Heart left ventricle (tissue), 16 donors: ENCODE data around the gene PPP1R1B. TPM values are rescaled to one million over a fixed set of nuclear protein-coding genes. Genes with fewer than 3 reads are reported as not detected.

Source experiments
- ATAC-seq, 4 donors: fragments of 200-7000 bp; cut with Tn5 transposase; one replicate each; pipeline ENCODE4 v1.9.1; 2020 to 2022; ENCODE audit warnings: moderate library complexity in 4 of 4, mild to moderate bottlenecking in 3 of 4, moderate number of reproducible peaks in 1 of 4
- DNase-seq, 5 donors: peaks; one replicate each; pipeline ENCODE4 v3.0.0-alpha.2; 2020
- H3K27ac ChIP-seq, 12 donors: fragments of 200-600 bp; sonication (generic) in 4 of 12; one replicate each; pipeline versions ENCODE4 v1.5.0 to v1.8.0; 2016 to 2022; ENCODE audit warnings: mild to moderate bottlenecking in 2 of 12
- H3K27me3 ChIP-seq, 9 donors: fragments of 200-600 bp; sonication (generic) in 2 of 9; one replicate each; pipeline versions ENCODE4 v1.5.1 to v1.8.0; 2016 to 2022; ENCODE audit warnings: mild to moderate bottlenecking in 3 of 9
- H3K36me3 ChIP-seq, 9 donors: fragments of 200-600 bp; sonication (generic) in 2 of 9; one replicate each; pipeline versions ENCODE4 v1.5.0 to v1.8.0; 2018 to 2022; ENCODE audit warnings: mild to moderate bottlenecking in 2 of 9
- H3K4me1 ChIP-seq, 12 donors: fragments of 200-600 bp; sonication (generic) in 4 of 12; one replicate each; pipeline versions ENCODE4 v1.5.0 to v1.8.0; 2016 to 2022; ENCODE audit warnings: mild to moderate bottlenecking in 3 of 12
- H3K4me3 ChIP-seq, 12 donors: fragments of 200-600 bp; sonication (generic) in 4 of 12; one replicate each; pipeline versions ENCODE4 v1.5.0 to v1.8.0; 2017 to 2022; ENCODE audit warnings: mild to moderate bottlenecking in 9 of 12, moderate library complexity in 4 of 12
- H3K9me3 ChIP-seq, 12 donors: fragments of 200-600 bp; sonication (generic) in 4 of 12; one replicate each; pipeline versions ENCODE4 v1.5.0 to v1.8.0; 2016 to 2022; ENCODE audit warnings: mild to moderate bottlenecking in 1 of 12
- CTCF ChIP-seq, 12 donors: fragments of 200-600 bp; sonication (generic) in 4 of 12; IDR thresholded peaks; one replicate each; pipeline versions ENCODE4 v1.5.0 to v1.8.0; 2018 to 2022; ENCODE audit warnings: antibody characterized with exemption in 12 of 12, mild to moderate bottlenecking in 5 of 12
- POLR2A ChIP-seq, 2 donors: fragments of 450-650 bp; IDR thresholded peaks; one replicate each; pipeline ENCODE4 v1.6.1; 2017; ENCODE audit warnings: antibody characterized with exemption in 2 of 2, mild to moderate bottlenecking in 2 of 2, moderate library complexity in 2 of 2
- WGBS, 4 donors: extraction: QIAGEN DNeasy Blood & Tissue Kit in 2 of 4; methylation state at CpG; one replicate each; pipeline versions ENCODE4 v1.1.5 to v1.1.7; 2013 to 2018; 5-methylcytosine and 5-hydroxymethylcytosine counted together
- intact Hi-C, 10 donors: fragments of 100-400 bp; cut with DNase I; formaldehyde crosslinking; loops; one replicate each; pipeline versions ENCODE4 v1.11.1 to v1.14.2; 2022
- polyA plus RNA-seq, 2 donors: library from polyadenylated mRNA; stranded (reverse); fragments of 200-250 nt; gene quantifications; one replicate each; pipeline ENCODE4 v1.2.3, GENCODE V29; 2013
- total RNA-seq, 9 donors: library from RNA; depleted of rRNA in 2 of 9; stranded (reverse); fragments of >200 nt in 2 of 9; fragmentation: NEBNext Ultra II Directional in 3 of 9; extraction: Animal tissue kit (Norgen Biotek cat#: 25700) in 3 of 9; gene quantifications; one replicate each; pipeline versions ENCODE4 v1.1.0 to v1.2.4, GENCODE V29; 2016 to 2023
- donor health status: ischemic (EF 13 %, LVEDD 7.1; RV severe dilation, severe dysfunction).
- donor health status: healthy with polysubstance abuse.
- donor health status: DM: no; HTN: yes; CAD: no.
- donor health status: DM: no; HTN: no; CAD: no.
- donor health status: ischemic (EF 25% LVEDD 6.9; RV normal size, moderate dysfunction).
- donor health status: ischemic (EF 25% LVEDD 5.7; RV mildly dilated, moderate dysfunction).
- donor health status: healthy.
- donor health status: DM: yes; HTN: yes; CAD: no.
- donor health status: ischemic (EF 35%, LVEDD 5.7; RV mildly dilated, moderate dysfunction).
- donor health status: nonischemic (EF 11% LVEDD 7.7; RV severe dilation, severe dysfunction).
- donor health status: DM: yes; HTN: yes; CAD: no.
- donor health status: PGD.
- donor health status: ischemic (EF 29% LVEDD 5.4; RV normal size, mild dysfunction).
- donor health status: nonischemic (EF 23%, LVEDD 6.1; RV moderate dilation, normal function).

Gene PPP1R1B
- total and polyA plus RNA-seq, 11 donors, result 0.54 to 5.8 (median 0.88) TPM; not detected in 1

- ATAC-seq, result peak; percentile 25 to 64 (median 48)
- no peak for TF ChIP-seq POLR2A (IDR thresholded peaks at IDR 0.05)
- peak; percentile 65 to 91 (median 78) for TF ChIP-seq CTCF (IDR thresholded peaks at IDR 0.05)
- H3K36me3 ChIP-seq, result peaks cover 0 to 37% (median 5%) of the 10 kb centered on the region in 9 donors
Measured at GRCh38 chr17:39653662-39654331, 27.0 kb downstream of the PPP1R1B start.

GRCh38 chr17:39655105-39655504 is 28.4 kb downstream of the PPP1R1B start:
- ATAC-seq (no peak), DNase-seq (no peak)
- 89 to 98% (median 93%) methylated on average over 2 of the region's 2 CpGs for WGBS, 4 donors
- H3K36me3 ChIP-seq, result peaks cover 0 to 39% (median 6%) of the 10 kb centered on the region in 9 donors
- H3K9me3 ChIP-seq, result no peaks in the 10 kb centered on the region
- H3K27ac ChIP-seq, result no peak overlapping the region
- no peaks in the 10 kb centered on the region for H3K27me3 ChIP-seq
- no peak overlapping the region for H3K4me3 ChIP-seq
- peaks cover 3 to 66% (median 21%) of the 10 kb centered on the region in 12 donors for H3K4me1 ChIP-seq
- intact Hi-C loops, result no loop called here
- TF ChIP-seq CTCF (IDR thresholded peaks at IDR 0.05) (no peak), POLR2A (IDR thresholded peaks at IDR 0.05) (no peak)

More at GRCh38 chr17:39653662-39654331, 27.0 kb downstream of the PPP1R1B start:
- Histone ChIP-seq H3K4me3 (no peak overlapping the region), H3K4me1 (peaks cover 0 to 53% (median 13%) of the 10 kb centered on the region in 12 donors), H3K27ac (peak overlapping the region in 1 of 12 donors; percentile 47), H3K9me3 (no peaks in the 10 kb centered on the region), H3K27me3 (no peaks in the 10 kb centered on the region)
- intact Hi-C loops, result no loop called here
- DNase-seq, result peak in 4 of 5 donors; percentile 59 to 84 (median 69)
- WGBS, 4 donors, result 67 to 72% (median 69%) methylated on average over 14 of the region's 14 CpGs

GRCh38 chr17:39658346-39658745 is 31.6 kb downstream of the PPP1R1B start:
- WGBS, 4 donors, result 92 to 97% (median 94%) methylated on average over 8 to 11 of the region's 11 CpGs
- Histone ChIP-seq H3K4me3 (no peak overlapping the region), H3K27ac (peak overlapping the region in 9 of 12 donors; percentile 10 to 99 (median 85)), H3K4me1 (peaks cover 13 to 84% (median 46%) of the 10 kb centered on the region in 12 donors), H3K36me3 (peaks cover 0 to 55% (median 11%) of the 10 kb centered on the region in 9 donors), H3K27me3 (no peaks in the 10 kb centered on the region), H3K9me3 (no peaks in the 10 kb centered on the region)
- DNase-seq, result no peak
- no peak for ATAC-seq
- TF ChIP-seq CTCF (IDR thresholded peaks at IDR 0.05) (no peak), POLR2A (IDR thresholded peaks at IDR 0.05) (no peak)
- intact Hi-C loops, result no loop called here

- WGBS, 4 donors, result 77 to 85% (median 80%) methylated on average over 3 of the region's 3 CpGs
- TF ChIP-seq CTCF (IDR thresholded peaks at IDR 0.05) (no peak), POLR2A (IDR thresholded peaks at IDR 0.05) (no peak)
- peak overlapping the region; percentile 40 to 99 (median 84) for H3K27ac ChIP-seq
- no peaks in the 10 kb centered on the region for H3K9me3 ChIP-seq
- no peak for ATAC-seq
- DNase-seq, result no peak
- peaks cover 13 to 84% (median 50%) of the 10 kb centered on the region in 12 donors for H3K4me1 ChIP-seq
- intact Hi-C loops, result no loop called here
- H3K36me3 ChIP-seq, result peaks cover 0 to 55% (median 11%) of the 10 kb centered on the region in 9 donors
- H3K4me3 ChIP-seq, result no peak overlapping the region
- no peaks in the 10 kb centered on the region for H3K27me3 ChIP-seq
Measured at GRCh38 chr17:39658760-39659159, 32.0 kb downstream of the PPP1R1B start.
